Type B pancreatic cell (in vitro differentiated cells): ENCODE measurements around the gene EID1. TPM values are rescaled to one million over a fixed set of nuclear protein-coding genes. Genes with fewer than 3 reads are reported as not detected.

Source experiments
- DNase-seq: peaks from one replicate; pipeline ENCODE4 v3.0.0; 2021; ENCODE audit warnings: mixed read lengths; ENCODE audit not compliant: unreplicated experiment; ENCODE audit errors: extremely low spot score
- H3K27ac Mint-ChIP-seq: 2 replicates; pipeline ENCODE4 v1.8.0; 2021; ENCODE audit warnings: mild to moderate bottlenecking, mixed read lengths
- H3K27me3 Mint-ChIP-seq: 2 replicates; pipeline ENCODE4 v1.8.0; 2021; ENCODE audit warnings: mixed read lengths
- H3K36me3 Mint-ChIP-seq: 2 replicates; pipeline ENCODE4 v1.8.0; 2021; ENCODE audit warnings: mixed read lengths
- H3K4me1 Mint-ChIP-seq: one replicate; pipeline ENCODE4 v1.8.0; 2021; ENCODE audit warnings: mixed read lengths; ENCODE audit not compliant: unreplicated experiment
- H3K4me3 Mint-ChIP-seq: 2 replicates; pipeline ENCODE4 v1.8.0; 2021; ENCODE audit warnings: mild to moderate bottlenecking, mixed read lengths
- H3K9me3 Mint-ChIP-seq: 2 replicates; pipeline ENCODE4 v1.8.0; 2021; ENCODE audit warnings: mixed read lengths
- CTCF ChIP-seq: fragments of 200-600 bp; sonication (generic); conservative IDR thresholded peaks from 2 replicates; pipeline ENCODE4 v1.5.0; 2021; ENCODE audit warnings: antibody characterized with exemption, mild to moderate bottlenecking
- total RNA-seq: library from RNA; stranded (reverse); gene quantifications from 2 replicates; pipeline ENCODE4 v1.2.1, GENCODE V29; 2021; ENCODE audit warnings: low replicate concordance

Gene EID1
- total RNA-seq, 1 donor from 2014 or later, result 164 TPM

GRCh38 chr15:48883699-48884098 is 5.8 kb downstream of the EID1 start:
- H3K4me1 Mint-ChIP-seq, result peaks cover 21% of the 10 kb centered on the region
- H3K27ac Mint-ChIP-seq, result no peak overlapping the region

GRCh38 chr15:48887144-48887543 is 9.2 kb downstream of the EID1 start:
- no peak for DNase-seq
- Mint-ChIP-seq H3K4me3 (no peak overlapping the region), H3K27me3 (no peaks in the 10 kb centered on the region), H3K27ac (no peak overlapping the region), H3K9me3 (no peaks in the 10 kb centered on the region), H3K4me1 (peaks cover 20% of the 10 kb centered on the region), H3K36me3 (no peaks in the 10 kb centered on the region)
- TF ChIP-seq CTCF, result no peak

More at GRCh38 chr15:48883699-48884098, 5.8 kb downstream of the EID1 start:
- TF ChIP-seq CTCF, result no peak
- Mint-ChIP-seq H3K4me3 (no peak overlapping the region), H3K9me3 (no peaks in the 10 kb centered on the region), H3K36me3 (peaks cover 3% of the 10 kb centered on the region), H3K27me3 (no peaks in the 10 kb centered on the region)
- no peak for DNase-seq

GRCh38 chr15:48888191-48888590 is 10.3 kb downstream of the EID1 start:
- Mint-ChIP-seq H3K27me3 (no peaks in the 10 kb centered on the region), H3K4me3 (no peak overlapping the region), H3K27ac (no peak overlapping the region), H3K36me3 (no peaks in the 10 kb centered on the region), H3K4me1 (peaks cover 20% of the 10 kb centered on the region), H3K9me3 (no peaks in the 10 kb centered on the region)
- no peak for TF ChIP-seq CTCF
- DNase-seq, result no peak

GRCh38 chr15:48888836-48889235 is 10.9 kb downstream of the EID1 start:
- DNase-seq, result no peak
- no peak for TF ChIP-seq CTCF
- Mint-ChIP-seq H3K4me1 (peaks cover 20% of the 10 kb centered on the region), H3K9me3 (no peaks in the 10 kb centered on the region), H3K4me3 (no peak overlapping the region), H3K27ac (no peak overlapping the region), H3K27me3 (no peaks in the 10 kb centered on the region), H3K36me3 (no peaks in the 10 kb centered on the region)

GRCh38 chr15:48889925-48890324 is 12.0 kb downstream of the EID1 start:
- Mint-ChIP-seq H3K27ac (no peak overlapping the region), H3K27me3 (no peaks in the 10 kb centered on the region), H3K36me3 (no peaks in the 10 kb centered on the region), H3K4me1 (peaks cover 16% of the 10 kb centered on the region), H3K9me3 (no peaks in the 10 kb centered on the region), H3K4me3 (no peak overlapping the region)
- DNase-seq, result no peak
- no peak for TF ChIP-seq CTCF

GRCh38 chr15:48890375-48890972 is 12.5 kb downstream of the EID1 start:
- Mint-ChIP-seq H3K9me3 (no peaks in the 10 kb centered on the region), H3K27ac (peak overlapping the region; percentile 13), H3K4me3 (peak overlapping the region; percentile 38), H3K36me3 (no peaks in the 10 kb centered on the region), H3K4me1 (peaks cover 14% of the 10 kb centered on the region), H3K27me3 (no peaks in the 10 kb centered on the region)
- DNase-seq, result no peak
- TF ChIP-seq CTCF, result no peak
